IPS-18c (cell line): ENCODE data around the gene GNLY.

Source experiments
- H3K4me3 ChIP-seq: 2 replicates; pipeline ENCODE4 v1.7.0; 2013; ENCODE audit warnings: low read depth, mild to moderate bottlenecking, low read length, moderate library complexity; ENCODE audit not compliant: insufficient read depth
- H3K9me3 ChIP-seq: one replicate; pipeline ENCODE4 v1.6.1; 2013; ENCODE audit warnings: mild to moderate bottlenecking, low read length, moderate library complexity; ENCODE audit not compliant: control insufficient read depth, insufficient read depth

The GNLY gene

GRCh38 chr2:85728883-85729824 lies 35.0 kb downstream of the GNLY start:
- no peak overlapping the region for H3K4me3 ChIP-seq
- H3K9me3 ChIP-seq: no peaks in the 10 kb centered on the region

GRCh38 chr2:85729825-85730510 lies 35.8 kb downstream of the GNLY start:
- Histone ChIP-seq H3K4me3 (no peak overlapping the region), H3K9me3 (no peaks in the 10 kb centered on the region)

GRCh38 chr2:85730686-85731230 lies 36.6 kb downstream of the GNLY start:
- Histone ChIP-seq H3K4me3 (no peak overlapping the region), H3K9me3 (no peaks in the 10 kb centered on the region)

GRCh38 chr2:85731606-85732005 lies 37.4 kb downstream of the GNLY start:
- Histone ChIP-seq H3K4me3 (no peak overlapping the region), H3K9me3 (no peaks in the 10 kb centered on the region)

- H3K4me3 ChIP-seq: no peak overlapping the region
- no peaks in the 10 kb centered on the region for H3K9me3 ChIP-seq
Measured at GRCh38 chr2:85732467-85733120, 38.4 kb downstream of the GNLY start.

- no peak overlapping the region for H3K4me3 ChIP-seq
- no peaks in the 10 kb centered on the region for H3K9me3 ChIP-seq
Measured at GRCh38 chr2:85733121-85733960, 39.2 kb downstream of the GNLY start.

- no peak overlapping the region for H3K4me3 ChIP-seq
- H3K9me3 ChIP-seq: no peaks in the 10 kb centered on the region
Measured at GRCh38 chr2:85734015-85734414, 39.9 kb downstream of the GNLY start.

- H3K4me3 ChIP-seq: no peak overlapping the region
- peaks cover 2% of the 10 kb centered on the region for H3K9me3 ChIP-seq
Measured at GRCh38 chr2:85734942-85735608, 40.9 kb downstream of the GNLY start.

- Histone ChIP-seq H3K9me3 (peaks cover 2% of the 10 kb centered on the region), H3K4me3 (no peak overlapping the region)
Measured at GRCh38 chr2:85735691-85736090, 41.5 kb downstream of the GNLY start.

- H3K9me3 ChIP-seq: peaks cover 2% of the 10 kb centered on the region
Measured at GRCh38 chr2:85736456-85737355, 42.5 kb downstream of the GNLY start.

GRCh38 chr2:85737481-85737880 lies 43.3 kb downstream of the GNLY start:
- no peak overlapping the region for H3K4me3 ChIP-seq
- peaks cover 2% of the 10 kb centered on the region for H3K9me3 ChIP-seq

More at GRCh38 chr2:85736456-85737355, 42.5 kb downstream of the GNLY start:
- no peak overlapping the region for H3K4me3 ChIP-seq

GRCh38 chr2:85737961-85738360 lies 43.8 kb downstream of the GNLY start:
- Histone ChIP-seq H3K4me3 (no peak overlapping the region), H3K9me3 (peaks cover 2% of the 10 kb centered on the region)

- Histone ChIP-seq H3K9me3 (peaks cover 2% of the 10 kb centered on the region), H3K4me3 (no peak overlapping the region)
Measured at GRCh38 chr2:85740193-85740592, 46.0 kb downstream of the GNLY start.

- Histone ChIP-seq H3K9me3 (peaks cover 2% of the 10 kb centered on the region), H3K4me3 (no peak overlapping the region)
Measured at GRCh38 chr2:85741211-85741832, 47.2 kb downstream of the GNLY start.

GRCh38 chr2:85741833-85742455 lies 47.8 kb downstream of the GNLY start:
- no peak overlapping the region for H3K4me3 ChIP-seq
- peaks cover 2% of the 10 kb centered on the region for H3K9me3 ChIP-seq
